Upper lobe of right lung (tissue), 1 donor: ENCODE data around the gene GBF1. TPM values are rescaled to one million over a fixed set of nuclear protein-coding genes. Genes with fewer than 3 reads are reported as not detected.

ENCODE experiments used
- ATAC-seq: fragments of 200-7000 bp; cut with Tn5 transposase; one replicate; pipeline ENCODE4 v1.9.1; 2020; ENCODE audit warnings: mild to moderate bottlenecking, moderate library complexity
- DNase-seq: peaks from one replicate; pipeline ENCODE4 v3.0.0-alpha.2; 2020
- H3K27ac ChIP-seq: fragments of 200-600 bp; one replicate; pipeline ENCODE4 v1.8.0; 2022
- H3K27me3 ChIP-seq: fragments of 200-600 bp; one replicate; pipeline ENCODE4 v1.8.0; 2022; ENCODE audit warnings: mild to moderate bottlenecking
- H3K36me3 ChIP-seq: fragments of 200-600 bp; one replicate; pipeline ENCODE4 v1.8.0; 2022
- H3K4me1 ChIP-seq: fragments of 200-600 bp; one replicate; pipeline ENCODE4 v1.8.0; 2022
- H3K4me3 ChIP-seq: fragments of 200-600 bp; one replicate; pipeline ENCODE4 v1.8.0; 2022; ENCODE audit warnings: mild to moderate bottlenecking
- H3K9me3 ChIP-seq: fragments of 200-600 bp; one replicate; pipeline ENCODE4 v1.8.0; 2022
- intact Hi-C: fragments of 100-400 bp; cut with DNase I; formaldehyde crosslinking; loops from one replicate; pipeline ENCODE4 v1.11.0; 2022
- total RNA-seq: library from RNA; stranded (reverse); fragmentation: NEBNext Ultra II Directional; extraction: Animal tissue kit (Norgen Biotek cat#: 25700); gene quantifications from one replicate; pipeline ENCODE4 v1.2.1, GENCODE V29; 2021
- TF ChIP-seq, protein P1 (sequence below): fragments of 200-600 bp; IDR thresholded peaks from one replicate; pipeline ENCODE4 v1.8.0; 2022; ENCODE audit warnings: antibody characterized with exemption
- donor health status: DM: no; HTN: yes; CAD: no; lungs with severe emphysema.

GBF1 gene
- total RNA-seq, 1 donor from 2014 or later: 38.5 TPM

DNA sequence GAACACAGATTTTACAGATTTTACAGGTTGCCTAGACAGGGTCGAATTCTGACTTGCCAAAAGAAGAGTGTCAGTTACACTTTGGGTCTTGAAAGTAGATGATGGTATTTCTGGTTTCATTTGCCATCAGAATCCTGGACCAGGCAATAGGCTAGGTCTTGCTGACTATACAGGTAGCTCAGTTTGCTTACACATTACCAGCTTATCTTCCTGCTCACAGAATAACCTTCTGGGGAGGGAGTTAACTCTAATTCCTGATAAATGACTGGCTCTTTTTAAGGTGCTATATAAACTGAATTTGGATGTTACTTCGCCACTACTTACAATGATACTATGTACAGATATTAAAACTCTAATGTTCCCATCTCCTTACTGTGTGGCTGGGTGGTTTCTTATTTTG, 39.8 kb downstream of the GBF1 start:
- intact Hi-C loops: no loop called here
- DNase-seq: no peak
- H3K9me3 ChIP-seq: no peaks in the 10 kb centered on the region
- TF ChIP-seq, protein P1, sequence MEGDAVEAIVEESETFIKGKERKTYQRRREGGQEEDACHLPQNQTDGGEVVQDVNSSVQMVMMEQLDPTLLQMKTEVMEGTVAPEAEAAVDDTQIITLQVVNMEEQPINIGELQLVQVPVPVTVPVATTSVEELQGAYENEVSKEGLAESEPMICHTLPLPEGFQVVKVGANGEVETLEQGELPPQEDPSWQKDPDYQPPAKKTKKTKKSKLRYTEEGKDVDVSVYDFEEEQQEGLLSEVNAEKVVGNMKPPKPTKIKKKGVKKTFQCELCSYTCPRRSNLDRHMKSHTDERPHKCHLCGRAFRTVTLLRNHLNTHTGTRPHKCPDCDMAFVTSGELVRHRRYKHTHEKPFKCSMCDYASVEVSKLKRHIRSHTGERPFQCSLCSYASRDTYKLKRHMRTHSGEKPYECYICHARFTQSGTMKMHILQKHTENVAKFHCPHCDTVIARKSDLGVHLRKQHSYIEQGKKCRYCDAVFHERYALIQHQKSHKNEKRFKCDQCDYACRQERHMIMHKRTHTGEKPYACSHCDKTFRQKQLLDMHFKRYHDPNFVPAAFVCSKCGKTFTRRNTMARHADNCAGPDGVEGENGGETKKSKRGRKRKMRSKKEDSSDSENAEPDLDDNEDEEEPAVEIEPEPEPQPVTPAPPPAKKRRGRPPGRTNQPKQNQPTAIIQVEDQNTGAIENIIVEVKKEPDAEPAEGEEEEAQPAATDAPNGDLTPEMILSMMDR: no peak
- no peak for ATAC-seq
- H3K27ac ChIP-seq: no peak overlapping the region
- H3K4me1 ChIP-seq: peaks cover 25% of the 10 kb centered on the region
- H3K4me3 ChIP-seq: no peak overlapping the region
- H3K27me3 ChIP-seq: no peaks in the 10 kb centered on the region
- no peaks in the 10 kb centered on the region for H3K36me3 ChIP-seq

GRCh38 chr10:102286216-102286615, 40.9 kb downstream of the GBF1 start:
- DNase-seq: no peak
- H3K4me3 ChIP-seq: no peak overlapping the region
- TF ChIP-seq, protein P1: no peak
- H3K9me3 ChIP-seq: no peaks in the 10 kb centered on the region
- ATAC-seq: no peak
- intact Hi-C loops: no loop called here
- H3K27me3 ChIP-seq: no peaks in the 10 kb centered on the region
- H3K27ac ChIP-seq: no peak overlapping the region
- no peaks in the 10 kb centered on the region for H3K36me3 ChIP-seq
- peaks cover 14% of the 10 kb centered on the region for H3K4me1 ChIP-seq

DNA sequence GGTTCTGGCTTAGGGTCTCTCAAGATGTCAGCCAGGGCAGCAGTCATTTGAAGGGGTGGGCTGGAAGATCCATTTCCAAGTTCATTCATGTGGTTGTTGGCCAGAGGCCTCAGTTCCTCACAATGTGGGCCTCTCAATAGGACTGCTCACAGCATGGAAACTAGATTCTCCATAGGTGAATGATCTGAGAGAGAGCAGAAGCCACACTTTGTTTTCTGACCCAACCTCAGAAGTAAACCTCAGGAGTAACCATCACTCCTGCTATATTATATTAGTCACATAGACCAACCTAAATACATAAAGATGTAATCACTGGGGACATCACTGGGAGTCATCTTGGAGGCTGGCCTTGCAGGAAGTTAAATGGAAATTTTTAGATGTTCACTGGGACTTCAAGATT, 42.2 kb downstream of the GBF1 start:
- H3K9me3 ChIP-seq: no peaks in the 10 kb centered on the region
- H3K36me3 ChIP-seq: no peaks in the 10 kb centered on the region
- H3K4me3 ChIP-seq: no peak overlapping the region
- H3K4me1 ChIP-seq: peaks cover 13% of the 10 kb centered on the region
- TF ChIP-seq, protein P1: no peak
- DNase-seq (no peak), ATAC-seq (no peak)
- no peak overlapping the region for H3K27ac ChIP-seq
- no peaks in the 10 kb centered on the region for H3K27me3 ChIP-seq
- intact Hi-C loops: no loop called here

DNA sequence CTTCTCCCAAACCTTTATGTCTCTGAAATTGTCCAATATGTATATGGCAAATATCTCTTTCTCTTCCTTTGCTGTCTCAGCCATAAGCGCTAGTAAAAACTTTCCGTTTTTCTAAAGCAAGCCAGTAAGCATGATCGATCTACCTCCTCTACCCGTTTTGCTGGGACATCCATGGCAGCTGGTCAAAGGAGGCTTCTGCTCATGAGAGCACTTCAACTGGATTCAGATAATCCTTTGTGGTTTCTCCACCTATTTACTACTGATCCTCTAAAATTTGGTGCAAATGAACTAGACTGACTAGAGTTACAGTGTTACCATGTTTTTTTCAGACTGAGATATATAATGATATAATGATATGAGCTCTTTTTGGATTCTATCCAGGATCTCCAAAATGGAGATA, 42.7 kb downstream of the GBF1 start:
- no peak overlapping the region for H3K4me3 ChIP-seq
- no peaks in the 10 kb centered on the region for H3K36me3 ChIP-seq
- no peaks in the 10 kb centered on the region for H3K9me3 ChIP-seq
- intact Hi-C loops: no loop called here
- ATAC-seq: no peak
- DNase-seq: no peak
- no peaks in the 10 kb centered on the region for H3K27me3 ChIP-seq
- peaks cover 13% of the 10 kb centered on the region for H3K4me1 ChIP-seq
- TF ChIP-seq, protein P1: no peak
- no peak overlapping the region for H3K27ac ChIP-seq

GRCh38 chr10:102289356-102289755, 44.0 kb downstream of the GBF1 start:
- no peak for ATAC-seq
- Histone ChIP-seq H3K4me3 (no peak overlapping the region), H3K27me3 (no peaks in the 10 kb centered on the region), H3K4me1 (peaks cover 3% of the 10 kb centered on the region), H3K36me3 (no peaks in the 10 kb centered on the region), H3K27ac (no peak overlapping the region), H3K9me3 (no peaks in the 10 kb centered on the region)
- intact Hi-C loops: no loop called here
- TF ChIP-seq, protein P1: no peak
- no peak for DNase-seq

GRCh38 chr10:102289840-102290239, 44.5 kb downstream of the GBF1 start:
- Histone ChIP-seq H3K27ac (no peak overlapping the region), H3K4me1 (peaks cover 3% of the 10 kb centered on the region), H3K4me3 (no peak overlapping the region), H3K27me3 (no peaks in the 10 kb centered on the region), H3K9me3 (no peaks in the 10 kb centered on the region), H3K36me3 (peaks cover 4% of the 10 kb centered on the region)
- DNase-seq (no peak), ATAC-seq (no peak)
- TF ChIP-seq, protein P1: no peak
- intact Hi-C loops: no loop called here
